Activated CD8-positive, alpha-beta memory T cell treated with anti-CD3 and anti-CD28 coated beads, Interleukin-2, amount 50 U/mL, for 24 hours (primary cell): ENCODE measurements around the gene ZNF503.

Experiments
- DNase-seq: peaks from one replicate; pipeline ENCODE4 v3.0.0-alpha.2; 2020; ENCODE audit errors: extremely low read depth

The ZNF503 gene

DNA sequence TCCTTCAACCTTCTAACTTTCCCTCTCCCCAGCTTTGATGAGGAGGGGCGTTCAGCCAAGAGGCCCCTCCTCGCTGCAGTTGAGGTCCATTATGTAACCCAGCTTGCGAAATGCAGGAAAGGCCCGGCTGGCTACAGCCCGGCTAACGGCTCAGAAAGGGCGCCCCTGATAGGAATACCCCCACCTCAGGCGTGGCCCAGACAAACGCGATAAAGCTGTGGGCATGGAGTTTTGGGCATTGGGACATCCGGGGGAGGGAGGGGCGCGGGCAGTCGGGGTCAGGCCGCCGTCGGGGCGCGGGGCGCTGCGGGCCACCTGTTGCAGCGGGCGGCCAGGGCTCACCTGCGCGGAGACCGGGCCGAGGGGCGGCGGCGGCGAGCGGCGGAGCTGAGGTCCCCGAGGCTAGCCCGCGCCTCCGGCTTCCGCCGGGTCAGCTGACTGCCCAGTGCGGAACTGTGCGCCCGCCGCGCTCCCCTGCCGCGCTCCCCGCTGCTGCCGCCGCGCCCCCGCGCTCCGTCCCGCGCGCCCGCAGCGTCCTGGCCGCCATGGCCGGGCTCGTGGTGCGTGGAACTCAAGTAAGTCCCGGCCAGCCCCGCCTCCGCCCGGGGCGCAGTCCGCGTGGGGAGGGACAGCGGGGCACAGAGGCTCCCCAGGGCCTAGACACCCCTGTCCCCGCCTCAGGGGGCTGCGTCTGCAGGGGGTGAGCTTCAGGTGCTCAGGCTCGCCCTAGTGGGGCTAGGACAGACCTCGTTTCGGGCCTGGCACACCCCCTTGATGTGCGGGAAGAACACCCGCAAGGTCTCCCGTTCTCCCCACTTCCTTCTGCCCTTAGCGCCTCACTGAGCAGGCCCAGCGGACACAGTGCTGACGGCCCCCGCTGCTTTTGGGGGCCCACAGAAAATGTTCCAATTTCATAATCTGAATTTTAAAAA lies 29.9 kb upstream of the ZNF503 start, which contains the start of gene LRMDA:
Gene LRMDA, plus strand, starts transcription at position 445 of the 932 bp plus-strand sequence.
- no peak for DNase-seq

DNA sequence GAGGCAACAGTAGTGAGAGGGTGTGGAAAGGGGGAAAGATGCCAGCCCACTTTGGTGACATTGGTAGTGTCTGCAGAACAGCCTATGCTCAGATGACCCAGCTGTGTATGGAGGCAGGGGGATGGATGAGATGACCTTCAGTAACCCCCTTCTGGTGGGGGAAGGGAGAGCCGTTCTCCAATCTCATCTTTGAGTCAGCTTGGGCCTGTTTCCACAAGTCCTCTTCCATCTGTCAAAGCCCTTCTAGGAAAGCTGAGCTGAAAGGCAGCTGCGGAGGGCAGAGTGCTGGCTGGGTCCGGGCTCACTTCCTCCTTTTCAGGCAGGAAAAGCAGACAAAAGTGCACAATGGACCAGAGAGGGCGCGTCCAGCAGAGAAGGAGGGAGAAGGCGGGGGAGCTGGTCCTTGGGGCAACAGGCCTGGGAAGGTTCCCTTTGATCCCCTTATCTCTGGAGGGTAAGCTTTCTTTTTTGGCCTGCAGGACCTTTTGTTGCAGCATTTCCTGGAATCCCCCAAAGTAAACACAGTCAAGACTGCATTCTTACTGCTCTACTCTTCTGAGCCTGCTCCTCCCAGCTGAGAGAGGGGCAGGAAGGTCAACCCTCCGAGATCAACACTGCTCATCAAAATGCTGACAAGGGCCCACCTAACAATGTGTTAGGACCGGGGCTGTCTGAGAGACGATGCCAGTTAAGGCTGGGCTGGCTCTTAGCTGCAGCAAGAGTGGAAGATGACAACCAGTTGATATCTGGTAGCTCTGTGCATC lies 28.6 kb upstream of the ZNF503 start:
- DNase-seq, result no peak

DNA sequence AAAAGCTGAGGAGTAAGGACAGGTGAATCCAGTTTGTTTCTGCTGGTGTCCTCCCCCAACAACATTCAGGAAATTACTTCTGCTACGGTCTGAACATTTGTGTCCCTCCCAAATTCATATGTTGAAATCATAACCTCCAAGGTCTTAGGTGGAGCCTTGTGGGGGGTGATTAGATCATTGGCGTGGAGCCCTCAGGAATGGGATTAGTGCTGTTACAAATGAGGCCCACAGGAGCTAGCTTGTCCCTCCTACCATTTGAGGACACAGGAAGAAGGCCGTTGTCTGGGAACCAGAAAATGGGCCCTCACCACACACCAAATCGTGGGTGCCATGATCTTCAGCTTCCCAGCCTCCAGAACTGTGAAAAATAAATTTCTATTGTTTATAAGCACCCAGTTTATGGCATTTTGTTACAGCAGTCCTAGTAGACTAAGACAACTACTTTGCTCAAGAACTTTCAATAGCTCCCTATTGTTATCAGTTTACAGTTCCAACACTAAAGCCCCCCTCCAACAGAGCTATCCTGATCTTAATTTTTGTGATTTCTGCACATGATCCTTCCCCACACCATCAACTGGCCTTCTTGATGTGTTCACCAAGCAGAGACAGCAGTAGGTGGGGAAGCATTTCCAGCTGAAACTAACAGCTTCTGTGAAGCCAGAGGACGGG lies 27.7 kb upstream of the ZNF503 start:
- DNase-seq, result no peak

DNA sequence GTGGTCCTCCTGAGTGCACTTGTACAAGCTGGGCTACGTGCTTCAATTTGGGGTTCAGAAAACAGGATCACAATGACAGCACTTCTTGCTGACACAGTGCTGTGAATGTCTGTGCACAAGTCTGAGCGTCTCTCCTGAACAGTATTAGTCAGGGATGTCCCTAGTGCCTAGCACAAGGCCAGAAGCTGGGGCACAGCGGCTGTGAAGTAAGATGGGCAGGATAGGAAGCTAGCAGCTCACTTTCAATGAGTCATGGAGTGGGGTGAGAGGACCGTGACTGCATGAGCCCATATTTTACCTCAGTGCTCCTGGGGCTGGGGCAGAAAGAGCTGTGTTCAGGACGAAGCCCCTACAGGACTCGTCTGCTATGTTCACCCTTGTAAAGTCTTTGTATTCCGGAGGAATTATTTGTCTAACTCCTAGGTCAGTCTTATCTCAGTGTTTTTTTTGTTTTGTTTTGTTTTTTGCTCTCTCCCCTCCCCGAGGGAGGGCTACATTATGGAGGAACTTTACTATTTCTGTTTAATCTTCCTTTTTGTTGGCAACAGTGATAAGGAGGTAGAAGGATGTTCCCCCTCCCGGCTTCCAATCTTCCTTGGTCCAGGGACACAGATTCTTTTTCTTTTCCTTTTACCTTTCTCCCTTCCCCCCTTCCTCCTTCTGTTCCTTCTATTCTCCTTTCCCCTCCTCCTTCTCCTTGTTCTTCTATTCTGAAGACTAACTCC lies 27.0 kb upstream of the ZNF503 start:
- no peak for DNase-seq

DNA sequence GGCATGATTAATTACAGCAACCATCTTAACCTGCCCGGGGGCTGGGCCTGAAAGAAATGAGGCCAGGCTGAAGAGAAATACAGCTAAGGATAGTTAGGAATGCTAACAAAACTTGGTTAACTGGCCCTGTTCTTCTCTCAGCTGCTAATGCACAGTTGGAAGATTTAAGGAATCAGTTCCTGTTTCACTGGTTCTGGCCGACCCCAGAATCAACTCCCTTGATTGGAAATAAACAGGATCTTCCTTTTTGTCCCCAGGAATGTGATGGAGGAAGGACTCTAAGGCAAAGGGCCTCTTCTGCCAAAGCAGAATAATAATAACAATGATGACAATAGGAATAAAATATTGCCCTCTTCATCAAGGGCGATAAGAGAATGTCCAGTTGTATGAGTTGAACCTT lies 26.4 kb upstream of the ZNF503 start:
- no peak for DNase-seq

DNA sequence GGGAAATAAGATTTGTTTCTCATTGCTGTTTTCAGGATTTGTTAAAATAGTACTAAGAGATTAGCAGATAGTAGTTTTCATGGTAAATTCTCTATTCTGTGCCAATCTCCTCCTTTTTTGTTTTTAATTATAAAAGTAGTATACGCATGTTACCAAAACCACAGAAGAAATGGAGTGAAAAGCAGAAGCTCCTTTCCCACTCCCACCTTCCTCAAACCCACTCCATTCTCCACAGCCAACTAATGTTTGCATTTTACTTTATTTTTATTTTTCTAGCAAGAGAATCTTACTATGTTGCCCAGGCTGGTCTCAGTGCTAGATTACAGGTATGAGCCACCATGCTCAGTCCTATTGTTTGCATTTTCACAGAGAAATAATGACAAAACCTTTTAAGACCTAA lies 25.3 kb upstream of the ZNF503 start:
- no peak for DNase-seq

DNA sequence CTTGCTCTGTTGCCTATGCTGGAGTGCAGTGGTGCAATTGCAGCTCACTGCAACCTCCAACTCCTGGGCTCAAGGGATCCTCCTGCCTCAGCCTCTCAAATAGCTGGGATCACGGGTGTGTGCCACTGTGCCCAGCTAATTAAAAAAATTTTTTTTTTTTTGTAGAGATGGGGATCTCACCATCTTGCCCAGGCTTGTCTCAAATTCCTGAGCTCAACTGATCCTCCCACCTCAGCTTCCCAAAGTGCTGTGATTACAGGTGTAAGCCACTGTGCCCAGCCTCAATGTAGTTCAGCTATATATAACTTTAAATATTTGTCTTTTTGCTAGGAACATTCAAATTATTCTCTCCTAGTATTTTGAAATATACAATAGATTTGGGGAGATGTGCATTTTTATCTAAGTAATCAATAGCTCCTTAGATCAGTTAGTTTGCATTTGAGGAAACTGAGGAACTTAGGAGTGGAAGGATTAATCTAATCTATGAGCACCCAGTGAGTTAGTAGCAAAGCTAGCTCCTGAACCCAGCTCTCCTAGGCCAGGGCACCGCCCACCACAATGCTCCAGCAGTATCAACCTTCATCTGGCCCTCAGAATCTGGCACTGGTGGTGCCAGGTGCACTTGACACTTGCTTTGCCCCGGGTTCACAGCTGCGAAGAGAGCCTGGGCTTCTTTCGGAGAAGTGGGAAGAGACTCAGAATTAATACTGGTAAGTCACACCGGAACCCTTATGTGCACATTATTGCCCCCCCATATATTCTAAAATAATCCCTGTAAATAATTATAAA lies 23.9 kb upstream of the ZNF503 start:
- DNase-seq, result no peak

DNA sequence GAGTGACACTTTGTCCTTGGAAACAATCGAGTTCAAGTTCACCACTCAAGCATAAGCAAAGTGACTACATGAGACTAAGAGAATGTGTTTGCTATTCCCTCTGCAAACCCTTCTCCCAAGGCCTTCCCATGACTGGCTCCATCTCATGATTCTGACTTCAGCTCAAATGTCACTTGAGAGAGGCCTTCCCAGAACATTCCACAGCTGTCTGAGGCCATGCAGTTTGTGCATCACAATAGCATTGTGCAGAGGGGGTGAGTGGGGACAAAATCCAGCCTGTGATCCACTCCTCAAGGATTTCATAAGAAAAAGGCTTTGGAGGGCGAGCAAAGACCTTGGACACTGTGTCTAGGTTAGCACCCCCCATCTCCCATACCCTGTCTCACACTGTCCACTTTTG lies 23.0 kb upstream of the ZNF503 start:
- no peak for DNase-seq

DNA sequence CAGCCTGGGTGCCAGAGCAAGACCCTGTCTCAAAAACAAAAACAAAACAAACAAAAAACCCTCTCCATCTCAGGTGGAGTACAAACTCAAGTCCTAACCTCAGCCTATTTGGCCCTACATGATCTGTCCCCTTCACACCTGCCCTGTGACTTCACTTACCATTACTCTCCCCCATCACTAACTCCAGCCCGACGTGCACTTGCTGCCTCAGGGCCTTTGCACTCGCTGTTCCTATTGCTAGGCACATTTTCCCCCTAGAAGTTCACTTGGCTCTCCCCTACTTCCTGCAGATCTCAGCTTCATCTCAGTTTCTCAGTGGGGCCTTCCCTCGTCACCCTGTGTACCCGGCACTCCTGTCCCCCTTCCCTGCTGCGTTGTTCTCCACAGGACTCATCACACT lies 21.3 kb upstream of the ZNF503 start:
- DNase-seq, result no peak

DNA sequence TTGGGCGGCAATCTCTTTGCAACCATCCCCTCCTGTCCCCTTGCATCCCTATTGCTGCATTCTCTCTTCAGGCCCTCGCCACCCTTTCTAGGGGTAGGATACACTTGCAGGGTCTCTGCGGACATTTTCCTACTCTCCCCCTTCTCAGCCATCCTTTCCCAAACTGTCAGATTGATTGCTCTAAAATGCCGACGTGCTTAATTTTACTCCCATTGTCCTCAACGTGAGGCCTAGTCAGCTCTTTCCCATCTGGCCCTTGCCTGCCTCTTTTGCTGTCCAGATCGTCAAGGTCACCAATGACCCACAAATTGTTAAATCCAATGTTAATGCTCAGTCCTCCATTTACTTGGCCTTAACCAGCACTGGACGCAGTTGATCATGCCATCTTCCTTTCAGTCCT lies 17.1 kb upstream of the ZNF503 start:
- no peak for DNase-seq

DNA sequence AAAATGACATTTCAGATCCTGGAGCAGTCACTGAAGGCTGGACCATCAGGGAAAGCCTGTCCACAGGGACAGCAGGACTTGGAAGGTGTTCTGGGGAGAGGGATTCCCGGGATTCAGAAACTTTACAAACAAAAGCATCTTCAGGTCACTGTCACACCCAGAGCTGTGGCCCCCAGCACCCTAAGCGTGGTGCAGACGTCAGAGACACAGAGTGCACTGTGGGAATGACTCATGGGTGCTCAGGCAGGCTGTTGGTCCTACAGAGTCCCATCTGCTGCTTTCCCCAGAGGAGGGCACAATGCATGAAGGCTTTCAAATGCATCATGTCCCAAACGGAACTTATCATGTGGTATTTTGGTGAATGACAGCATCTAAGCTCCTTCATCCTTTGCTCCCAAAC lies 16.7 kb upstream of the ZNF503 start:
- DNase-seq, result no peak

DNA sequence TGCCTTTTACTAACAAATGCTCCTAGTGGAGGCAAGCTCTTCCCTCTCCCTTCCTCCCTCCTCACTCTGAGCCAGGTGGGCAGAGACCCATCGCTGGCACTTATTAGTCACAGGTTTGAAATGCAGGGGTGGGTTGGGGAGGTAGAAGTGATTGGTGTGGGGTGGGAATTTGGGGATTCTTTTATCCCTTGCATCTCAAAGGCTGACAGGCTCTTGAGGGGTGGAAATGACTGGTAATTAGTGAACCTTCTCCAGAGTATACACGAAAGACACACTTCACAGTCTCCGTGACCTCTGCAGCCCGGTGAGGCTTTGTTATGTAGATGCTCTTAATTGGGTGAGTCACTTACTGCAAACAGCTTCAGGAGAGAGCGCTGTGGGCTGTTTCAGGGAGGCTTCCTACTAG lies 16.0 kb upstream of the ZNF503 start:
- DNase-seq, result no peak

DNA sequence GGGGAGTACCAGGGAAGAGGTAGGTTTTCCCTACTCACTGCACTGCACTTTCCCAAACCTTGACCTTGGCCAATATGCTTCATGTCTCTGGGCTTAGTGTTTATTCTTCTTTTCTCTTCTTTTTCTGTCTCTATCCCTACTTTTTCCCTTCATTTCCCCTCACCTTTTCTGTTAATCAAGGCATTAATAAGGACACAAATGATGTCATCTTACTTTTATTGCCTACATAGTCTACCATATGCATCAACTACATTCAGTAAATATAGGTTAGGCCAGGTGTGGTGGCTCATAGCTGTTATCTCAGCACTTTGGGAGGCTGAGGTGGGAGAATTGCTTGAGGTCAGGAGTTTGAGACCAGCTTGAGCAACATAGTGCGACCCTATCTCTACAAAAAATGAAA lies 13.0 kb upstream of the ZNF503 start:
- no peak for DNase-seq

DNA sequence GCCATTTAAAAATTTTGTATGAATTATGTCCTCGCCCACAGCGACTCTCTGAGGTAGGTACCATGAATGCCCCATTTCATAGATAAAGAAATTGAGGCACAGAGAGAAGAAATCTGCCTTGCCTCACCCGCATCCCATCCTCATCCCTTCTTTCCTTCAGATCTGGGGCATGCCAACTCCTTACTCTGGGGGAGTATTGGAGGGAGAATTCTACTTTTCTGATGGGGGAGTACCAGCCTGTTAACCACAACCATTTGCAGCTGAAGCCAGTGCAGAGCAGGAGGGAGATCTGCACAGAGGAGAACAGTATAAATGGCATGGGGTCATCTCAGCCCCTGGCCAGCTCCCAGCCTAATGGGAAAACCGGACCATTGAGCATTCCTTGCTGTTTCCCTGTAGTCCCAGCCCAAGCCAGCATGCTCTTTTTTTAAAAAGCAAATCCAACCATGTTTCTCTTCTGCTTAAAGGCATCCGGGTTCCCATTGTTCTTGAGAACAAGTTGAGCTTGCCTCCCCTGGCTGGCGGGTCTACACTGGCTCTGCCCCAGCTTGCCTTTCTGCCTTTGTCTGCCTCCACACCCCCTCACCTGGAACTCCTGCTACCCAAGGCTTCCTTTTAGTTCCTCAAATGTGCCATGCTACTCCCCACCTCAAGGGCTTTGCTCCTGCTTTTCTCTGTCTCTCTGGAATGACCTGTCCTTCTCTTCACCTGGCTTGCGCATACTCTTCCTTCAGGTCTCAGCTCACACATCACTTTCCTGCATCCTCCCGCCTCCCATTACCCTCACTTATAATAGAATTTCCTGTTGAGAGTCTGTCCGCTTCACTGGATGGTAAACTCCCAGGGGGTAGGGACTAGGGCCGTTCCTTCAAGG lies 8.8 kb upstream of the ZNF503 start:
- DNase-seq, result no peak

DNA sequence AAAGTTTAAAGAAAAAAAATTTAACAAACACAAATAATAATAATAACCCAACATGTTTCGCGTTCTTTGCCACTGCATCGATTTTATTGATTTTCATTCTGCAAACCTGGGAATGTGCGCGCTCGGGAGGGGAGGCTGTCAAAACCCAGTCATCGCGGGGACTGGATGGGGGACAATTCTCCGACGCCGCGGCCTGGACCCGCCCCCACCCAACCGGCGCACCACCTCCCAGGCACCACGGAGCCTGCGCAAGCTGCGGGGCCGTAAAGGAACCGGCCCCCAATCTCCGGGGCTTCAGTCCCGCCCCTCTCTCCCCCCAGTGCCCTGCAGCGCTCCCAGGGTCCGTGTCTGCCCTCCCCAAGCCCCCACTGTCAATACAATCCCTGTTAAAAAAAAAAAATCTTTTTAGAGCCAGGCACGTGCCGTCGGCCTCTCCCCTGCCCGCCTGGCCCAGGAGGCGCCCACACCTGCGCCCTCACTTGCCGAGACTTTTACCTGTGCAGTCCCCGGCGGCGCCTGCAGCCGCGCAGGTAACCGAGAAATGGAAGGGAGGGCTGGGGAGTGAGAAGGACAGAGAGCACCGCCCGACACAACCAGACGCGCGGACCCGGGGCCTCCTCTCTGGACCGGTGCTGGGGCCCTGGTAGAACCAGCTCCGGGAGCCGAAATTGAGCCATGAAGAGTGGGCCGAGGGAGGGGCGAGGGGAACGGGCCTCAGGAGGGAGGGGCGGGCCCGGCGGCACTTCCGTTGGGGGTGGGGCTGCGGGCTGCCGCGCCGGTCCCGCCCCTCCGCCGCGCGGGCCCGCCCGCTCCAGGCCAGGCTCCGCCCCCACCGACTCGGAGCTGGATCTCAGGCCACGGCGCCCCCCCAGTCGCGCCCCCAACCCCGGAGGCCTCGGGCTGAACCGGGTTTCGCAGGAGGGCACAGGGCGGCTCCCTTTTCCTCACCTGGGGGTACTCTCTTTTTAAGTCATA lies 7.6 kb upstream of the ZNF503 start:
- no peak for DNase-seq

DNA sequence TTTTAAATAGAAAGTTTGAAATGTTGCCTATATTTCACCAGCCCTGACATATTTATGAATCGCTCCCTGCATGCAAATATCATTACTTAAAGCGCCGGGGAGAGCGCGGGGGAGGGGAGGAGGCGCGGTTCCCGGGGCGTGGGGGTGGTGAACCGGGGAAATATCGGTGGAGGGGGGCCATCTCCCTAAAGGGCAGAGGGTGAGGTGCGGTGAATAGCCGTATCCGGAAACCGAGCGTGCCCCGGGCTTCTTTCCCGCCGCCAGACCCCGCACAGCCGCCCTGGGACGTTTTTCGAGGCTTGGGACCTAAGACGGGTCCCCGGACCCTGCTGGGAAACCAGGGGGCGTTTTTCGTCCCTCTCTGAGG lies 6.9 kb upstream of the ZNF503 start:
- no peak for DNase-seq

DNA sequence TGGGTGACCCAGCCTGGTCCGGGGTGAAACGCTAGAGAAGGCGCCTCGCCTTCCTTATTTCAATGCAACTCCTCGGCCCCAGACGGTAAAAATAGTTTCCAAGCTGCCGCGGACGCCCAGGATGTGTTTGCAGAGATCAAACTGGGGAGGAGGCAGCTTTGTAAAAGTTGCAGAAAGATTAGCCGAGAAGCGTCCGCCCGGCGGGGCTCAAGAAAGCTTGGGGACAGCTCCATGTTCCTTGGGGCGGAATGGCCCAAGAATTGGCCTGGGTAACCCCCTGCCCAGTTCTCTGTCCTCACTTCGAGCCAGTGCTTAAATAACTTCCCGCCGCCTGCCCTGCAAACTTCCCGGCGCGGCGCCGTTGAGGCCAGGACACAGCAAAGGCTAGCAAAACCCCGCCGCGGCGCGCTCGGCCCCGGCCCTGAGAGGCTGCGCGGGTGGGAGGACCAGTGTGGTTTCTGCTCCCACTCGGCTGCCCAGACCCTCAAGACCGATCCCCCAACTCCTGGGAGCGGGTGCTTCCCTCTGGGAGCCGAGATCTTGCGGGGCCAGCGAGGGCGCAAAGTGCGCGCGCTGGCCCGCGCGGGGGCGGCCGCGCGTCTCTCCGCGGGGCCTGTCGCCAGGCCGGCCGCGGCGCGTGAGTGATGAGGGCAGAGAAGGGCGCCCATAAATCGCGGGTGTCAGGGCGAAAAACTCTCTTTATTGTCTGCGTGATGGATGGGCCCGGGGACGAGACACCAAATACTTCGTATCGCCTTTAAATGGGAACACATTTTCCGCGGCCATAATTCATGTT lies 6.3 kb upstream of the ZNF503 start:
- DNase-seq, result no peak

DNA sequence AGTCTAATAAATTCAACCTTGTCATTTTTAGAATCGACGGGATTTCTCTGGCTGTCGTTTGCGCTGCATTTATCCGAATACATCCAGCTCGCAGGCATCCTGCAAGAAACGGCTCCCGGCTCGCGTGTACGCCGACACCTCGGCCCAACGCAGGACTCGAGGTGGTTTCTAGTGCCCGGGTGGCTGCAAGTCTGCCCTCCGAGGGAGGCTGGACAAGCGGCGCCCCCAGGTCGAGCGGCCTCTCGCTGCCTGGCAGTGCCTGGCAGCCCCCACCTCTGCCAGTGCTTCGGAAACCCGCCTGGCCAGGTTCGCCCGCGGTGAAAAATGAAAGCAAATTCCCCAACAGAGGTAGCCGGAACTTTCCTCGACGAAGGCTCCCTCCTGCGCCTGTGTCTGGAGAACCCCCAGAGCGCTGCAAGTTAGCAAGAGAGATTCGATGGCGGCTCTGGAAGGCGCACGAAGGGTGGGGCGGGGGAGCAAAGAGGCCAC lies 5.7 kb upstream of the ZNF503 start:
- no peak for DNase-seq
